Mesodermal cell (in vitro differentiated cells): Measurements from ENCODE around the gene CD2AP.

Experiments used
- H3K27ac ChIP-seq: 2 replicates; pipeline ENCODE4 v1.7.0; 2013; ENCODE audit warnings: mild to moderate bottlenecking, low read depth, low read length, moderate library complexity; ENCODE audit not compliant: severe bottlenecking
- H3K36me3 ChIP-seq: 2 replicates; pipeline ENCODE4 v1.7.1; 2013; ENCODE audit warnings: mild to moderate bottlenecking, low read length, moderate library complexity; ENCODE audit not compliant: control insufficient read depth, insufficient read depth
- H3K4me1 ChIP-seq: one replicate; pipeline ENCODE4 v1.7.1; 2013; ENCODE audit warnings: mild to moderate bottlenecking, low read length; ENCODE audit not compliant: insufficient read depth, control insufficient read depth, poor library complexity, severe bottlenecking
- H3K4me3 ChIP-seq: 2 replicates; pipeline ENCODE4 v1.7.0; 2013; ENCODE audit warnings: low read length, control low read depth, mild to moderate bottlenecking; ENCODE audit not compliant: insufficient read depth, poor library complexity, severe bottlenecking; ENCODE audit errors: extremely low read depth
- H3K9me3 ChIP-seq: 2 replicates; pipeline ENCODE4 v1.7.1; 2013; ENCODE audit warnings: mild to moderate bottlenecking, low read length, moderate library complexity; ENCODE audit not compliant: control insufficient read depth
- WGBS, 2 experiments: methylation state at CpG; one replicate each; pipeline ENCODE4 v1.1.5; 2013; ENCODE audit warnings: missing lambda C conversion rate in 2 of 2; ENCODE audit not compliant: insufficient coverage in 2 of 2; 5-methylcytosine and 5-hydroxymethylcytosine counted together

CD2AP gene

GRCh38 chr6:47573109-47573508 lies 95.5 kb downstream of the CD2AP start:
- Histone ChIP-seq H3K4me3 (no peak overlapping the region), H3K36me3 (peaks cover 13% of the 10 kb centered on the region), H3K9me3 (no peaks in the 10 kb centered on the region), H3K4me1 (no peaks in the 10 kb centered on the region), H3K27ac (no peak overlapping the region)
- WGBS, 2 experiments: no CpG with 5 or more reads among the region's 2 CpGs

- Histone ChIP-seq H3K9me3 (no peaks in the 10 kb centered on the region), H3K36me3 (peaks cover 27% of the 10 kb centered on the region), H3K4me1 (no peaks in the 10 kb centered on the region), H3K27ac (no peak overlapping the region), H3K4me3 (no peak overlapping the region)
- WGBS, 2 experiments: no CpG with 5 or more reads among the region's 2 CpGs
These were observed 97.2 kb downstream of the CD2AP start for GRCh38 chr6:47574789-47575188.

GRCh38 chr6:47579040-47579439 lies 101.5 kb downstream of the CD2AP start:
- peaks cover 47% of the 10 kb centered on the region for H3K36me3 ChIP-seq
- no peak overlapping the region for H3K27ac ChIP-seq
- no peaks in the 10 kb centered on the region for H3K9me3 ChIP-seq
- H3K4me3 ChIP-seq: no peak overlapping the region
- H3K4me1 ChIP-seq: no peaks in the 10 kb centered on the region
- 94 to 100% methylated on average over 2 of the region's 4 CpGs for WGBS, 2 experiments

GRCh38 chr6:47581591-47581990 lies 104.0 kb downstream of the CD2AP start:
- H3K36me3 ChIP-seq: peaks cover 45% of the 10 kb centered on the region
- H3K4me1 ChIP-seq: no peaks in the 10 kb centered on the region
- WGBS, 2 experiments: no CpG with 5 or more reads among the region's 2 CpGs
- no peak overlapping the region for H3K4me3 ChIP-seq
- H3K9me3 ChIP-seq: no peaks in the 10 kb centered on the region
- H3K27ac ChIP-seq: no peak overlapping the region

- H3K4me3 ChIP-seq: no peak overlapping the region
- peaks cover 55% of the 10 kb centered on the region for H3K36me3 ChIP-seq
- no peak overlapping the region for H3K27ac ChIP-seq
- no peaks in the 10 kb centered on the region for H3K9me3 ChIP-seq
- H3K4me1 ChIP-seq: no peaks in the 10 kb centered on the region
These were observed 109.9 kb downstream of the CD2AP start for GRCh38 chr6:47587493-47587892.

GRCh38 chr6:47592131-47592840 lies 114.7 kb downstream of the CD2AP start:
- Histone ChIP-seq H3K4me3 (no peak overlapping the region), H3K4me1 (no peaks in the 10 kb centered on the region), H3K9me3 (no peaks in the 10 kb centered on the region), H3K36me3 (peaks cover 58% of the 10 kb centered on the region), H3K27ac (no peak overlapping the region)
- WGBS, 2 experiments: 80% methylated on average over 1 of the region's 3 CpGs; no CpG with 5 or more reads in 1 of the 2 experiments

- Histone ChIP-seq H3K36me3 (peaks cover 58% of the 10 kb centered on the region), H3K27ac (no peak overlapping the region), H3K4me3 (no peak overlapping the region), H3K9me3 (no peaks in the 10 kb centered on the region), H3K4me1 (no peaks in the 10 kb centered on the region)
- WGBS, 2 experiments: 100% methylated on average over 1 of the region's 3 CpGs
These were observed 116.4 kb downstream of the CD2AP start for GRCh38 chr6:47593979-47594378.

- H3K36me3 ChIP-seq: peaks cover 49% of the 10 kb centered on the region
- no peaks in the 10 kb centered on the region for H3K4me1 ChIP-seq
- no peak overlapping the region for H3K4me3 ChIP-seq
- WGBS, 2 experiments: 100% methylated on average over 1 of the region's 1 CpG
- no peaks in the 10 kb centered on the region for H3K9me3 ChIP-seq
- no peak overlapping the region for H3K27ac ChIP-seq
These were observed 118.2 kb downstream of the CD2AP start for GRCh38 chr6:47595785-47596184.

- no peaks in the 10 kb centered on the region for H3K9me3 ChIP-seq
- no peak overlapping the region for H3K4me3 ChIP-seq
- no peak overlapping the region for H3K27ac ChIP-seq
- 86 to 100% methylated on average over 1 to 2 of the region's 4 CpGs for WGBS, 2 experiments
- no peaks in the 10 kb centered on the region for H3K4me1 ChIP-seq
- H3K36me3 ChIP-seq: peaks cover 30% of the 10 kb centered on the region
These were observed 120.8 kb downstream of the CD2AP start for GRCh38 chr6:47598367-47598766.

- Histone ChIP-seq H3K9me3 (no peaks in the 10 kb centered on the region), H3K4me3 (no peak overlapping the region), H3K4me1 (no peaks in the 10 kb centered on the region), H3K27ac (no peak overlapping the region), H3K36me3 (peaks cover 30% of the 10 kb centered on the region)
- no CpG with 5 or more reads among the region's 1 CpG for WGBS, 2 experiments
These were observed 121.9 kb downstream of the CD2AP start for GRCh38 chr6:47599512-47599911.

GRCh38 chr6:47603227-47603626 lies 125.6 kb downstream of the CD2AP start:
- Histone ChIP-seq H3K4me1 (no peaks in the 10 kb centered on the region), H3K36me3 (peaks cover 18% of the 10 kb centered on the region), H3K27ac (no peak overlapping the region), H3K4me3 (no peak overlapping the region), H3K9me3 (no peaks in the 10 kb centered on the region)
- WGBS, 2 experiments: no CpG with 5 or more reads among the region's 1 CpG
